ENCODE results near the gene RCSD1.

RCSD1 gene

GRCh38 chr1:167618366-167618765, 11.7 kb upstream of the RCSD1 start:
- no peak for DNase-seq (ENCODE audit: low read depth)
- no peak for TF ChIP-seq CTCF (IDR thresholded peaks at IDR 0.05; ENCODE audit: low read length, missing control alignments)
- no peak overlapping the region for H3K4me3 ChIP-seq (replicated peaks; ENCODE audit: low read depth, low read length)

GRCh38 chr1:167618789-167619188, 11.2 kb upstream of the RCSD1 start:
- no peak for TF ChIP-seq CTCF (IDR thresholded peaks at IDR 0.05; ENCODE audit: low read length, missing control alignments)
- DNase-seq (ENCODE audit: low read depth), result no peak
- H3K4me3 ChIP-seq (replicated peaks; ENCODE audit: low read depth, low read length), result no peak overlapping the region

GRCh38 chr1:167620002-167620401, 10.0 kb upstream of the RCSD1 start:
- peak; percentile 43 for DNase-seq (ENCODE audit: low read depth)
- no peak overlapping the region for H3K4me3 ChIP-seq (replicated peaks; ENCODE audit: low read depth, low read length)
- TF ChIP-seq CTCF (IDR thresholded peaks at IDR 0.05; ENCODE audit: low read length, missing control alignments), result no peak

- no peak for DNase-seq (ENCODE audit: low read depth)
- no peak overlapping the region for H3K4me3 ChIP-seq (replicated peaks; ENCODE audit: low read depth, low read length)
- no peak for TF ChIP-seq CTCF (IDR thresholded peaks at IDR 0.05; ENCODE audit: low read length, missing control alignments)
Measured at GRCh38 chr1:167621780-167622313, 8.2 kb upstream of the RCSD1 start.

- TF ChIP-seq CTCF (IDR thresholded peaks at IDR 0.05; ENCODE audit: low read length, missing control alignments), result no peak
- no peak overlapping the region for H3K4me3 ChIP-seq (replicated peaks; ENCODE audit: low read depth, low read length)
- DNase-seq (ENCODE audit: low read depth), result no peak
Measured at GRCh38 chr1:167623951-167624350, 6.1 kb upstream of the RCSD1 start.

- TF ChIP-seq CTCF (IDR thresholded peaks at IDR 0.05; ENCODE audit: low read length, missing control alignments), result no peak
- DNase-seq (ENCODE audit: low read depth), result no peak
- H3K4me3 ChIP-seq (replicated peaks; ENCODE audit: low read depth, low read length), result no peak overlapping the region
Measured at GRCh38 chr1:167625040-167625823, 4.8 kb upstream of the RCSD1 start.

- no peak for TF ChIP-seq CTCF (IDR thresholded peaks at IDR 0.05; ENCODE audit: low read length, missing control alignments)
- H3K4me3 ChIP-seq (replicated peaks; ENCODE audit: low read depth, low read length), result no peak overlapping the region
Measured at GRCh38 chr1:167627615-167627864, 2.5 kb upstream of the RCSD1 start.

More at GRCh38 chr1:167627615-167627864, 2.5 kb upstream of the RCSD1 start:
- DNase-seq (ENCODE audit: low read depth), result no peak
